GM21786 (cell line): Measurements from ENCODE around the gene RBBP8NL.
"Not testable (repeated sequence)": the region's sequence is repeated elsewhere in the genome, so short reads cannot be mapped to it uniquely, and the experiment has no call there.

ENCODE experiments used
- ATAC-seq: cut with Tn5 transposase; IDR thresholded peaks from one replicate; pipeline ENCODE4 v1.9.1; 2021; ENCODE audit not compliant: unreplicated experiment

The RBBP8NL gene

DNA sequence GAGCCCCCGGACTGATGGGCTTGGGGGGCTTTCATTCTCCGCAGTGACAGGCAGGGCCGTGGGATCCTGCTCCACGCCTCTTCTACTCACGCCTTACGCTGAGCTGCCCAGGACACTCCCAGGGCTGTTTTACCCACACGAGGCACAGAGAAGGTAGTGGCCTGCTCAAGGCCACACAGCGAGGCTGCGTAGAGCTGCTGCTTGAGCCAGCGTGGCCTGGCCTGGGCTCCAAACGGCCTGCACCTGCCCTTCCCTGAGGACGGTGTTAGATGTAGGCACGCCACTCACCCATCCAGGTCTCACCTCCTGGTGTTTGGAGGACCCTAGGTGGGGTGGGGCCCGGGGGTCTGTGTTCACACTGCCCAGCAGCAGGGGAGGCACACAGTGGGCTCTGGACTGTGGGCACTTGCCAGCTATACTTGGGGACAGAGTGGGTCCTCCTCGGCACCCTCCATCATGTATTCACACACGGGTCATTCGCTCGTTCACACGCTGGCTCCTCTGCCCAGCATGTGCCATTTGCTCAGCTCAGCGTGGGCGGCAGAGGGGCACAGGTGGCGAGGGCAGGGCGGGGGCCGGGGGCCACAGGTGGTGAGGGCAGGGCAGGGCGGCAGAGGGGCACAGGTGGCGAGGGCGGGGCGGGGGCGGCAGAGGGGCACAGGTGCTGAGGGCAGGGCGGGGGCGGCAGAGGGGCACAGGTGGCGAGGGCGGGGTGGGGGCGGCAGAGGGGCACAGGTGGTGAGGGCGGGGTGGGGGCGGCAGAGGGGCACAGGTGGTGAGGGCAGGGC is 18.4 kb upstream of the RBBP8NL start:
- ATAC-seq = no peak

DNA sequence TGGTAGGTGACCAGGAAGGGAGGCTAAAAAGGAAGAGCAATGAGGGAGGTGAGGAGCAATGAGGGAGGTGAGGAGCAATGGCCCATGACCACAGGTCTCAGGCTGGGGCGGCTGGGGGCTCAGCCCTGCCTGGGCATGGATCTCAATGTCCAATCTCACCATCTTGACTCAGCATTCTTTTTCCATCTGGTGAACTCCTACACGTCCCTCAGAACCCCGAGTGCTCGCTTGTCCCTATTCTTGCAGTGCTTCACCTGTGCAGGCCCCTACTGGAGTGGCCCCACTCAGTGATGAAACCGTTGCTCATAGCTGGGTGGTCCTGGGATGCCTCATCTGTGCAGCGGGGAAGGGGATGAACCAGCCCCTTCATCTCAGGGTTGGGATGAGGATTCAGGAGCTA is 16.9 kb upstream of the RBBP8NL start:
- no peak for ATAC-seq

GRCh38 chr20:62441987-62442539 is 14.7 kb upstream of the RBBP8NL start:
- no peak for ATAC-seq

- no peak for ATAC-seq
These were observed 11.9 kb upstream of the RBBP8NL start for GRCh38 chr20:62439218-62439617.

DNA sequence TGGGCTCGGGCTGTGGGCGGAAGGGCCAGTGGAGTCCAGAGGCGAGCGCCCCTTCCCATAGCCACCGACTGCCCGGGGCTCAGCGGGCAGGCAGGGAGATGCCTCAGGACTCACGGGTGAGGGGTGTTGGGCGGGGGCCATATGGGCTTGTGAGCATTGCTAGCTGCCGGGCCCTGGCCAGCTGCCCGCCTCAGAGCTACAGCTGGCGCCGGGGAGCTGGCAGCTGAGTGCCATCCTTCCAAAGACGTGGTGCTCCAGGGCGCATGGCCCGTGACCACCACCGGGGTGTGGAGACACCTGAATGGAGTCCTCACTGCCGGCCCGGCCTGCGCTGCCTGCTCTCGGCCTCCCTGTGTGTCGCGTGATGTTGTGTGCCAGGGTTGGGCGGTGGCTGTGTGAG is 10.6 kb upstream of the RBBP8NL start:
- ATAC-seq = no peak

DNA sequence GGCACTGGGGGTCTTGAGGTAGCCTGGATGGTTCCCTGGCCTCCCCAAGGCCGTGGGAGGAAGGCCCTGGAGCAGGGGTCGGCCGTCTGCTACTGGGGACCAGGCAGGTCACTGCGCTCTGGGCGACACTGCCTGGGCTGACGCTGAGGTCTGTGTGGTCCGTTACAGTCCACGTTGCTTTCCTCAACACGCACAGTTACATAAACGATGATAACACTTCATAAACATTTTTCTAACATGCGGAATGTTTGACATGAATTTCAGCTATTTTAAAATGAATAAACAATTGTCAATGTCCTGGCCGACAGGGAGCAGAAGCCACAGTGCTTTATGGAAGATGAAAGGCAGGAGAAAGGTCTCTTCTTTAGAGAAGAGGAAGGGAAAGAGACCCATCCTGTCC is 10.2 kb upstream of the RBBP8NL start:
- ATAC-seq = no peak

DNA sequence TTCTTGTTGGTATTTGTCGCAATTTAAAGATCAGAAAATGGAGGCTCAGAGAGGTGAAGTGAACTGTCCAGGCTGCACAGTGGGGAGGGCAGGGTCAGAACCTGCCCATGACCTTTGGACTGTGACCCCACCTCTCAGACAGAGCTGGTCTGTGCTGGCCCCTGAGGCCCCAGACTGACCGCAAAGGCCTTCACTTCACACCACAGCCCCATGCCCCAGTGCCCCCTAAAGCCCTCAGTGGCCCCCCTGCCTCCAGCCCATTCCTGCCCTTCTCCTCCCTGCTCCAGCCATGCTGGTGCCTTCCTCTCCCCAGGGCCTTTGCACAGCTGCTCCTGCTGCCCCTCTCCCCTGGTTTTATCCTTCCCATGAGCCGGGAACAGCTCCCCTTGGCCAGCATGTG is 9.4 kb upstream of the RBBP8NL start:
- no peak for ATAC-seq

DNA sequence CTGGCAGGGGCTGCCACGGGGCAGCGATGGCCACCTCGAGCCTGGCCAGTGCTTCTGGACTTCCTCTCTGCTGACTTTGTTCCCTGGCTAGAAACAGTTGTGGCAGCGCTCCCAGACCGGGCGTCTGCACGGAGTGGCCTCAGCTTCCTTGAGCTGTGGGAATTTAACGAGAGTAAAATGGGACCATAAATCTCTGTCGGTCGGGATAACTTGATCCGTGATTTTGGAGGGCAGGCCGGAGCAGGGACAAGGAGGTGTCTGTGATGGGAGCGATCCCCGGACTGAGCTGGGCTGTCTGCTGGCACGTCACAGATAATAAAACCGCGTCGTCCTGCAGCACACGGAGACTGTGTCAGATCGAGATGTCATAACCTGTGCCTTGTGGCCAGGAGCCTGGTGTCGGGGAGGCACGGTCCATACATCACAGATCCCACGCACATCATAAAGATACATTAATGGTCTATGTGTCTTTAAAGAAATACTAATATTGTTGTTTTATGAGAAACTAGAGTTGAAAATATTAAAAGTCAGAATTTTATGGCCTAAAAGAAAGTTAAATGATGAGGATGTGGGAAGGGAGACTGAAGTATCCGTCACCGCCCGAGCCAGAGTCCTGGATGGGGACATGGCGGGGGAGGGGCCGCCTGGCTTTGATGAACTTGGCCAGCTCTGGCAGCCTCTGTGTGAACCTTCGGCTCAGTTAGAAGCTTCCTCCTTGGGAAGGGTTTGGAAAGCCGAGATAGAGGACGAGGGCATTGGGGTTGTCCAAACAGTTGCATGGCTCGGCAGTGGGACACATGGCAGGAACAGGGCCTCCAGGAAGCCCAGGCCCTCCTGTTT is 6.5 kb upstream of the RBBP8NL start:
- ATAC-seq = no peak

GRCh38 chr20:62430866-62431447 is 3.6 kb upstream of the RBBP8NL start:
- no peak for ATAC-seq

- no peak for ATAC-seq
These were observed 3.0 kb upstream of the RBBP8NL start for GRCh38 chr20:62430311-62430853.

DNA sequence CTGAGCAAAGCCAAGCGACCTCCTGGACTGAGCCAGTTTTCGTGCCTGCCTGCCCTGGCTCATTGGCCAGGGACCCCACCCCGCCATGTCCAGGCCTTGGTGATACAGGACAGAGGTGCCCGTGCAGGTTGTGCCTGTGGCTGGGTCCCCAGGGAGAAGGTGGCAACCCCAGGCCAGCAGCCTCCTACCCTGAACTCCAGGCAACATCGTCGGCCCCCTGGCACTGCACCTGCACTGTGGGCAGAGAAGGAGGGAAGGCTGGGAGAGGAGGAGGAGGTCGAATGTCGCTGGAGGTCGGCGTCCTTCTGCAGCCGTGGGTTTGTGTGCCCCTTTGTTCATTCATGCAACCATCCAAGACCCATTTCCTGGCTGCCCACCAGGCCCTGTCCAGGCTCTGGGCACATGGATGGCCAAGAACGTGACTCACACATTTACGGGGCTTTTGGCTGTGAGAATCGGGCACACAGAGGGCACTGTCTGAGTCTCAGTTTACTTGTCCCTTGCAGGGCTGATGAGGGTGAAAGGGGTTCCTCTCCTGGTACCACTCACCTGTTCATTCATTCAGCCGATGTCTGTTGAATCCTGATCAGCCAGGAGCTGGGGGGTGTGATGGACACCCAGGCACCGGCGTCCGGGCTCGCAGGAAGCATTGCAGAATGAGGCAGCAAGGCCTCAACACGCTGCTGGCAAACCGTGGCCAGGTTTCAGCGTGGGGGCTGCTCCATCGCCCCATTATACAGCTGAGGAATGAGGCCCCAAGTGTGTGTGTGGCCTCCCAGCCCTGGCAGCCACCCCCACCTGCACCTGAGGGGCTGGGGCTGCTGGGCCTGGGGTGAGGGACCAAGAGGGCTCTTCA is 2.3 kb upstream of the RBBP8NL start:
- ATAC-seq = no peak

DNA sequence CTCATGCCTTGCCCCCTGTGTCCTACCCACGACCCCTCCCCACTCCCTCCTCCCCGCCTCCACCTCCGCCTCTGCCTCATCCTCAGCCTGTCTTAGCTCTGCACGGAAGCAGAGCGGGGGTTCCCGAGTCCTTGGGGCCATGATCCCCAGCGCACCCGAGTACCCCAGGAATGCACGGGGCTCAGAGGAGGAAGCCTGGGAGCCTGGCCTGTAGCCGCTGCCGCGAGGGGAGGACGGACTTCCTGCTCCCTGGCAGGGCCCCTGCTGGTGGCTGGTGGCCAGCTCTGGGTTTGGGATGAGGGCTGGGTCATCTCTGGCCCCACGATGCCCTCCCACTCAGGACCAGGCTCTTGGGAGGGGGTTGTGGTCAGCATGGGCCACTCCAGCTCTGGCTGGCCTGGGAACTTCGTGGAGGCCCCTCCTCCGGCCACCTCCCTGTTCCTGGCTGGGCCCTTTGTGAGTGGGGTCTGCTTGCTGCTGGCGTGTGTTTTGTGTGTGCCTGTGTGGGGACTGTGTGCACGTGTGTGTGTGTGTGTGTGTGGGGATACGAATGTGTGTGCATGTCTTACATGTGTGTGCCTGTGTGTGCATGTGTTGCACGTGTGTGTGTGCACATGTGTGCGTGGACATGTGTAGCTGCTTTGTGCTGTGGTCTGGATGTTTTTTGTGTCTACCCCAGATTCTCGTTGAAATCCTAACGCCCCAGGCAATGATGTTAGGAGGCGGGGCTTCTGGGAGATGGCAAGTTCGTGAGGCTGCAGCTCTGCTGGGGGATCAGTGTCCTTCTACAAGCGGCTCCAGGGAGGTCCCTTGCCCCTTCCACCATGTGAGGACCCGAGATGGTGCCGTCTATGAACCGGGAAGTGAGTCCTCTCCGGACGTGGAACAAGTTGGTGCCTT is 1.3 kb upstream of the RBBP8NL start:
- no peak for ATAC-seq

GRCh38 chr20:62428002-62428372 is 648 bp upstream of the RBBP8NL start:
- ATAC-seq = no peak

GRCh38 chr20:62426699-62427131 is 624 bp downstream of the RBBP8NL start:
- no peak for ATAC-seq

DNA sequence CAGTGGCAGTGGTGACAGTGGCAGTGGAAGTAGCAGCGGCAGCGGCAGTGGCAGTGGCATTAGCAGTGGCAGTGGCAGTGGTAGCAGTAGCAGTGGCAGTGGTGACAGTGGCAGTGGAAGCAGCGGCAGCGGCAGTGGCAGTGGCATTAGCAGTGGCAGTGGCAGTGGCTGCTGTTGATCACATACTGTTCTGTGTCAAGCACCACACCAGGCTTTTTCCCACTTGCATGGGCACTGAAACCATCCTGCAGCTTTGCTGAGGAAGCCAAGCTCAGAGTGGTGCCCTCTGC is 1.3 kb downstream of the RBBP8NL start:
- ATAC-seq = not testable (repeated sequence)

- ATAC-seq = no peak
These were observed 1.9 kb downstream of the RBBP8NL start for GRCh38 chr20:62425281-62426058.

GRCh38 chr20:62424249-62425107 is 2.9 kb downstream of the RBBP8NL start:
- ATAC-seq = no peak

DNA sequence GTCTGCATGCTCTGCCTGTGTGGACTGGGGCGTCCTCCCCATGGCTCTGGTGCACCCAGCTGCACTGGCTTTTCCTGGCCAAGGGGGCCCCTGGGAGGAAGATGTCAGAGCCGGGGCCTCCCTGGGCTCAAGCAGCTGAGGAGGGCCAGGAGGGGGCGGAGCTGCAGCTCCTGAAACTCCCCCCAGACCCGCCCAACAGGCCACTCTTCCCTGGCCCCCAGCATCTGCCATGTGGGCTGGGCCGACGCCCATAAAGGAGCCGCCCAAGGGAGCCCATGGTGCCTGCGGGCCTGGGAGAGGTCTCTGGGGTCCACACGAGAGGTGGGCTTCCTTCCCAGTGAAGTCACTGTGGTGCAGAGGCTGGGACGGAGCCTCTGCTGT is 4.0 kb downstream of the RBBP8NL start:
- ATAC-seq = no peak
